Astrocyte (in vitro differentiated cells and primary cell): Measurements from ENCODE around the gene TIGAR. TPM values are rescaled to one million over a fixed set of nuclear protein-coding genes. Genes with fewer than 3 reads are reported as not detected.
A peak's percentile ranks its signal among the peaks of the same experiment; 100 is the strongest.

Experiments
- DNase-seq: peaks from one replicate; pipeline ENCODE4 v3.0.0-alpha.2; 2010; ENCODE audit warnings: low read depth
- FAIRE-seq: peaks from 2 replicates; lab custom pipeline; 2011; peaks lifted over from hg19 to GRCh38; lab: Jason Lieb, UNC
- H2AFZ ChIP-seq: 2 replicates; pipeline ENCODE4 v1.6.0; 2012; ENCODE audit warnings: low read depth, low read length, inconsistent platforms
- H3K27ac ChIP-seq: 2 replicates; pipeline ENCODE4 v1.5.1; 2011; ENCODE audit warnings: low read depth, low read length, inconsistent platforms
- H3K27me3 ChIP-seq: 2 replicates; pipeline ENCODE4 v1.6.0; 2011; ENCODE audit warnings: low read length, inconsistent platforms; ENCODE audit not compliant: insufficient read depth
- H3K36me3 ChIP-seq: 2 replicates; pipeline ENCODE4 v1.5.1; 2011; ENCODE audit warnings: low read length, inconsistent platforms; ENCODE audit not compliant: insufficient read depth
- H3K4me1 ChIP-seq: 2 replicates; pipeline ENCODE4 v1.5.1; 2011; ENCODE audit warnings: low read length, inconsistent platforms; ENCODE audit not compliant: insufficient read depth
- H3K4me2 ChIP-seq: 2 replicates; pipeline ENCODE4 v1.6.0; 2012; ENCODE audit warnings: low read length, inconsistent platforms
- H3K4me3 ChIP-seq: 2 replicates; pipeline ENCODE4 v1.5.1; 2011; ENCODE audit warnings: low read depth, mild to moderate bottlenecking, low read length, inconsistent platforms; ENCODE audit not compliant: insufficient read depth
- H3K79me2 ChIP-seq: 2 replicates; pipeline ENCODE4 v1.6.0; 2012; ENCODE audit warnings: mild to moderate bottlenecking, low read length, inconsistent platforms; ENCODE audit not compliant: insufficient read depth
- H3K9ac ChIP-seq: 2 replicates; pipeline ENCODE4 v1.6.0; 2012; ENCODE audit warnings: mild to moderate bottlenecking, low read length, inconsistent platforms
- H3K9me3 ChIP-seq: 2 replicates; pipeline ENCODE4 v1.5.1; 2012; ENCODE audit warnings: low read depth, mild to moderate bottlenecking, low read length, inconsistent platforms; ENCODE audit not compliant: insufficient read depth
- H4K20me1 ChIP-seq: 2 replicates; pipeline ENCODE4 v1.6.0; 2012; ENCODE audit warnings: low read length, inconsistent platforms; ENCODE audit not compliant: insufficient read depth
- H3K27ac Mint-ChIP-seq: one replicate; pipeline ENCODE4 v1.8.0; 2021; ENCODE audit warnings: mild to moderate bottlenecking, mixed read lengths; ENCODE audit not compliant: unreplicated experiment
- H3K27me3 Mint-ChIP-seq: one replicate; pipeline ENCODE4 v1.8.0; 2021; ENCODE audit warnings: low read depth, mixed read lengths; ENCODE audit not compliant: unreplicated experiment
- H3K36me3 Mint-ChIP-seq: one replicate; pipeline ENCODE4 v1.8.0; 2021; ENCODE audit warnings: low read depth, mixed read lengths; ENCODE audit not compliant: unreplicated experiment
- H3K4me1 Mint-ChIP-seq: one replicate; pipeline ENCODE4 v1.8.0; 2021; ENCODE audit warnings: low read depth, mixed read lengths; ENCODE audit not compliant: unreplicated experiment
- H3K4me3 Mint-ChIP-seq: one replicate; pipeline ENCODE4 v1.8.0; 2021; ENCODE audit warnings: mild to moderate bottlenecking, moderate library complexity, mixed read lengths; ENCODE audit not compliant: unreplicated experiment
- H3K9me3 Mint-ChIP-seq: one replicate; pipeline ENCODE4 v1.8.0; 2021; ENCODE audit warnings: mild to moderate bottlenecking, mixed read lengths; ENCODE audit not compliant: unreplicated experiment
- CTCF ChIP-seq: IDR thresholded peaks from 2 replicates; pipeline ENCODE4 v1.5.1; 2011; ENCODE audit warnings: low read depth, mild to moderate bottlenecking, inconsistent platforms, low read length, moderate library complexity; ENCODE audit not compliant: insufficient read depth
- EZH2 ChIP-seq: IDR thresholded peaks from 2 replicates; pipeline ENCODE4 v1.6.1; 2012; ENCODE audit warnings: mild to moderate bottlenecking, low read length, inconsistent platforms; ENCODE audit not compliant: insufficient read depth
- total RNA-seq: library from RNA; stranded (reverse); gene quantifications from 2 replicates; pipeline ENCODE4 v1.2.1, GENCODE V29; 2021

TIGAR gene
- total RNA-seq, 1 donor from 2014 or later, result 91.7 TPM

- Mint-ChIP-seq H3K27me3 (no peaks in the 10 kb centered on the region), H3K4me3 (no peak overlapping the region), H3K9me3 (peaks cover 3% of the 10 kb centered on the region), H3K4me1 (peaks cover 10% of the 10 kb centered on the region), H3K36me3 (peaks cover 19% of the 10 kb centered on the region), H3K27ac (no peak overlapping the region)
- Histone ChIP-seq H3K9me3 (no peaks in the 10 kb centered on the region), H3K79me2 (no peaks in the 10 kb centered on the region), H3K27ac (no peak overlapping the region), H2AFZ (no peak overlapping the region), H3K9ac (no peak overlapping the region), H4K20me1 (no peaks in the 10 kb centered on the region), H3K4me1 (no peaks in the 10 kb centered on the region), H3K4me2 (no peak overlapping the region), H3K27me3 (no peaks in the 10 kb centered on the region), H3K36me3 (peaks cover 20% of the 10 kb centered on the region), H3K4me3 (no peak overlapping the region)
- no peak for FAIRE-seq
- no peak for DNase-seq
- TF ChIP-seq CTCF, result peak; percentile 16
- no peak for TF ChIP-seq EZH2
Observed at GRCh38 chr12:4353785-4354208, 32.8 kb downstream of the TIGAR start.

- FAIRE-seq (no peak), DNase-seq (no peak)
- no peaks in the 10 kb centered on the region for H4K20me1 ChIP-seq
- H3K4me1 Mint-ChIP-seq, result peaks cover 10% of the 10 kb centered on the region
- no peaks in the 10 kb centered on the region for H3K9me3 ChIP-seq
- TF ChIP-seq CTCF, result no peak
- no peak for TF ChIP-seq EZH2
- H3K36me3 Mint-ChIP-seq, result peaks cover 17% of the 10 kb centered on the region
- H3K4me3 Mint-ChIP-seq, result peak overlapping the region; percentile 1
- H3K9me3 Mint-ChIP-seq, result peaks cover 3% of the 10 kb centered on the region
- H3K9ac ChIP-seq, result no peak overlapping the region
- peaks cover 17% of the 10 kb centered on the region for H3K36me3 ChIP-seq
- H3K27me3 Mint-ChIP-seq, result no peaks in the 10 kb centered on the region
- no peaks in the 10 kb centered on the region for H3K27me3 ChIP-seq
- H3K79me2 ChIP-seq, result no peaks in the 10 kb centered on the region
- H2AFZ ChIP-seq, result no peak overlapping the region
- H3K4me3 ChIP-seq, result no peak overlapping the region
- no peak overlapping the region for H3K4me2 ChIP-seq
- no peaks in the 10 kb centered on the region for H3K4me1 ChIP-seq
- no peak overlapping the region for H3K27ac Mint-ChIP-seq
- H3K27ac ChIP-seq, result no peak overlapping the region
Observed at GRCh38 chr12:4355156-4356040, 34.4 kb downstream of the TIGAR start.

- no peak for TF ChIP-seq EZH2
- peak; percentile 7 for TF ChIP-seq CTCF
Observed at GRCh38 chr12:4356041-4356327, 35.0 kb downstream of the TIGAR start.

More at GRCh38 chr12:4356041-4356327, 35.0 kb downstream of the TIGAR start:
- no peaks in the 10 kb centered on the region for H3K27me3 ChIP-seq
- FAIRE-seq (no peak), DNase-seq (no peak)
- no peak overlapping the region for H3K4me3 ChIP-seq
- H3K4me2 ChIP-seq, result no peak overlapping the region
- peaks cover 17% of the 10 kb centered on the region for H3K36me3 ChIP-seq
- H3K27ac ChIP-seq, result no peak overlapping the region
- H3K9me3 Mint-ChIP-seq, result peaks cover 3% of the 10 kb centered on the region
- no peak overlapping the region for H3K9ac ChIP-seq
- H2AFZ ChIP-seq, result no peak overlapping the region
- no peaks in the 10 kb centered on the region for H3K79me2 ChIP-seq
- no peaks in the 10 kb centered on the region for H4K20me1 ChIP-seq
- H3K4me3 Mint-ChIP-seq, result peak overlapping the region; percentile 1
- H3K4me1 Mint-ChIP-seq, result peaks cover 10% of the 10 kb centered on the region
- H3K4me1 ChIP-seq, result no peaks in the 10 kb centered on the region
- peaks cover 14% of the 10 kb centered on the region for H3K36me3 Mint-ChIP-seq
- H3K27me3 Mint-ChIP-seq, result no peaks in the 10 kb centered on the region
- H3K27ac Mint-ChIP-seq, result no peak overlapping the region
- no peaks in the 10 kb centered on the region for H3K9me3 ChIP-seq
